Caco-2 (cell line): Measurements from ENCODE around the gene SNAI1. TPM values are rescaled to one million over a fixed set of nuclear protein-coding genes. Genes with fewer than 3 reads are reported as not detected.
A peak's percentile ranks its signal among the peaks of the same experiment; 100 is the strongest.

Experiments
- BruUV-seq: library from RNA; stranded (reverse); fragments of 400-500 nt; replicated peaks from 2 replicates; lab custom pipeline; 2021; lab: Mats Ljungman, UMichigan
- CTCF ChIA-PET: fragments of 300-600 bp; sonication (Branson Sonifier 250); formaldehyde crosslinking; loops from one replicate; lab custom pipeline; 2022; ENCODE audit warnings: antibody characterized with exemption; lab: Charles Lee
- POLR2A ChIA-PET: fragments of 300-600 bp; sonication (Branson Sonifier 250); formaldehyde crosslinking; loops from one replicate; lab custom pipeline; 2022; ENCODE audit warnings: antibody characterized with exemption; lab: Charles Lee
- DNase-seq, 2 experiments: peaks; one replicate each; pipeline versions ENCODE4 v3.0.0 to v3.0.0-alpha.2; 2020 to 2022
- H3K27me3 ChIP-seq: replicated peaks from 2 replicates; pipeline ENCODE4 v1.6.0; 2011; ENCODE audit warnings: low read length; ENCODE audit not compliant: control insufficient read depth, insufficient read depth
- H3K36me3 ChIP-seq: 2 replicates; pipeline ENCODE4 v1.5.1; 2011; ENCODE audit warnings: low read length; ENCODE audit not compliant: control insufficient read depth, insufficient read depth
- H3K4me1 ChIP-seq: fragments of 250-450 bp; sonication (Bioruptor Pico); 2 replicates; pipeline ENCODE4 v1.5.1; 2020; ENCODE audit warnings: mild to moderate bottlenecking
- H3K4me3 ChIP-seq: 2 replicates; pipeline ENCODE4 v1.5.1; 2011; ENCODE audit warnings: low read depth, mild to moderate bottlenecking, control low read depth, low read length
- H3K9me3 ChIP-seq: fragments of 250-450 bp; sonication (Bioruptor Pico); 2 replicates; pipeline ENCODE4 v1.5.1; 2020; ENCODE audit warnings: mild to moderate bottlenecking, moderate library complexity
- H3K27ac Mint-ChIP-seq: one replicate; pipeline ENCODE4 v1.8.0; 2022; ENCODE audit warnings: mixed read lengths; ENCODE audit not compliant: unreplicated experiment
- H3K27me3 Mint-ChIP-seq: one replicate; pipeline ENCODE4 v1.8.0; 2022; ENCODE audit warnings: mixed read lengths; ENCODE audit not compliant: insufficient read depth, unreplicated experiment
- H3K36me3 Mint-ChIP-seq: one replicate; pipeline ENCODE4 v1.8.0; 2022; ENCODE audit warnings: mild to moderate bottlenecking, mixed read lengths; ENCODE audit not compliant: insufficient read depth, unreplicated experiment
- H3K4me1 Mint-ChIP-seq: one replicate; pipeline ENCODE4 v1.8.0; 2022; ENCODE audit warnings: low read depth, mixed read lengths; ENCODE audit not compliant: unreplicated experiment
- H3K4me3 Mint-ChIP-seq: one replicate; pipeline ENCODE4 v1.8.0; 2022; ENCODE audit warnings: mild to moderate bottlenecking, moderate library complexity, mixed read lengths; ENCODE audit not compliant: unreplicated experiment
- H3K9me3 Mint-ChIP-seq: one replicate; pipeline ENCODE4 v1.8.0; 2022; ENCODE audit warnings: mixed read lengths; ENCODE audit not compliant: unreplicated experiment
- CTCF ChIP-seq, 2 experiments: fragments of 200-600 bp in 1 of 2; IDR thresholded peaks; 1 replicate in 1 of 2; 2 replicates in 1 of 2; pipeline versions ENCODE4 v1.5.1 to v1.8.0; 2011 to 2022; ENCODE audit warnings: antibody characterized with exemption in 1 of 2, control low read depth in 1 of 2, inconsistent platforms in 1 of 2, low read depth in 1 of 2, low read length in 1 of 2, mild to moderate bottlenecking in 1 of 2, moderate library complexity in 1 of 2; ENCODE audit not compliant: insufficient read depth in 1 of 2, severe bottlenecking in 1 of 2, unreplicated experiment in 1 of 2
- intact Hi-C: fragments of 100-400 bp; cut with micrococcal nuclease; formaldehyde crosslinking; loops from one replicate; pipeline ENCODE4 v1.10.0; 2022; ENCODE audit not compliant: unreplicated experiment
- total RNA-seq: library from RNA; stranded (reverse); gene quantifications from 2 replicates; pipeline ENCODE4 v1.2.3, GENCODE V29; 2022

SNAI1 gene
- total RNA-seq, 1 experiment from 2014 or later, result 10.9 TPM

- DNase-seq, result no peak
- TSS peak; percentile 76 for BruUV-seq
- H3K36me3 Mint-ChIP-seq, result no peaks in the 10 kb centered on the region
- Histone ChIP-seq H3K27me3 (no peaks in the 10 kb centered on the region), H3K4me3 (no peak overlapping the region), H3K4me1 (peaks cover 73% of the 10 kb centered on the region), H3K9me3 (no peaks in the 10 kb centered on the region), H3K36me3 (no peaks in the 10 kb centered on the region)
- no peaks in the 10 kb centered on the region for H3K27me3 Mint-ChIP-seq
- no peak for TF ChIP-seq CTCF (IDR thresholded peaks at IDR 0.05; ENCODE audit: insufficient read depth in 1 of 2, low read depth in 1 of 2, low read length in 1 of 2, severe bottlenecking in 1 of 2, unreplicated experiment in 1 of 2)
- H3K9me3 Mint-ChIP-seq, result no peaks in the 10 kb centered on the region
- ChIA-PET POLR2A (no interaction called here), CTCF (interaction anchor here (0.5 to 1.0 kb wide), 7 partner anchors 17 to 503 kb away, joined by 3 to 5 read pairs (median 4); no protein-coding TSS in a partner anchor)
- intact Hi-C loops, result no loop called here
- peaks cover 52% of the 10 kb centered on the region for H3K4me1 Mint-ChIP-seq
- H3K27ac Mint-ChIP-seq, result peak overlapping the region; percentile 92
- no peak overlapping the region for H3K4me3 Mint-ChIP-seq
Measured at GRCh38 chr20:50034567-50035180, 51.9 kb downstream of the SNAI1 start.

- BruUV-seq, result no TSS peak
- no peak overlapping the region for H3K4me3 Mint-ChIP-seq
- H3K9me3 Mint-ChIP-seq, result no peaks in the 10 kb centered on the region
- no peaks in the 10 kb centered on the region for H3K36me3 Mint-ChIP-seq
- Histone ChIP-seq H3K9me3 (no peaks in the 10 kb centered on the region), H3K27me3 (no peaks in the 10 kb centered on the region), H3K4me1 (peaks cover 67% of the 10 kb centered on the region), H3K4me3 (no peak overlapping the region), H3K36me3 (no peaks in the 10 kb centered on the region)
- CTCF ChIA-PET, result interaction anchor here (0.9 to 4.3 kb wide), 3 partner anchors 24 to 58 kb away, joined by 3 to 30 read pairs (median 20); no protein-coding TSS in a partner anchor
- POLR2A ChIA-PET, result interaction anchor here (1.1 kb wide), 1 partner anchor 53 kb away, joined by 4 read pairs; the partner anchor contains the start of gene SNAI1
- DNase-seq, result no peak
- no peak for TF ChIP-seq CTCF (IDR thresholded peaks at IDR 0.05; ENCODE audit: insufficient read depth in 1 of 2, low read depth in 1 of 2, low read length in 1 of 2, severe bottlenecking in 1 of 2, unreplicated experiment in 1 of 2)
- intact Hi-C loops, result no loop called here
- no peaks in the 10 kb centered on the region for H3K27me3 Mint-ChIP-seq
- no peak overlapping the region for H3K27ac Mint-ChIP-seq
- H3K4me1 Mint-ChIP-seq, result peaks cover 41% of the 10 kb centered on the region
Measured at GRCh38 chr20:50036703-50037102, 53.9 kb downstream of the SNAI1 start.

- BruUV-seq, result no TSS peak
Measured at GRCh38 chr20:50037123-50037522, 54.3 kb downstream of the SNAI1 start.

More at GRCh38 chr20:50037123-50037522, 54.3 kb downstream of the SNAI1 start:
- ChIA-PET POLR2A (interaction anchor here (1.1 kb wide), 1 partner anchor 54 kb away, joined by 4 read pairs; the partner anchor contains the start of gene SNAI1), CTCF (interaction anchor here (0.9 to 4.3 kb wide), 3 partner anchors 25 to 58 kb away, joined by 3 to 30 read pairs (median 20); no protein-coding TSS in a partner anchor)
- Histone ChIP-seq H3K9me3 (no peaks in the 10 kb centered on the region), H3K36me3 (no peaks in the 10 kb centered on the region), H3K4me3 (no peak overlapping the region), H3K27me3 (no peaks in the 10 kb centered on the region), H3K4me1 (peaks cover 67% of the 10 kb centered on the region)
- H3K4me3 Mint-ChIP-seq, result no peak overlapping the region
- no peak for TF ChIP-seq CTCF (IDR thresholded peaks at IDR 0.05; ENCODE audit: insufficient read depth in 1 of 2, low read depth in 1 of 2, low read length in 1 of 2, severe bottlenecking in 1 of 2, unreplicated experiment in 1 of 2)
- peaks cover 37% of the 10 kb centered on the region for H3K4me1 Mint-ChIP-seq
- H3K36me3 Mint-ChIP-seq, result no peaks in the 10 kb centered on the region
- no peaks in the 10 kb centered on the region for H3K9me3 Mint-ChIP-seq
- H3K27me3 Mint-ChIP-seq, result no peaks in the 10 kb centered on the region
- intact Hi-C loops, result no loop called here
- DNase-seq, result peak in 1 of 2 experiments; percentile 52
- no peak overlapping the region for H3K27ac Mint-ChIP-seq
